Tibial nerve (tissue), 4 donors: Measurements from ENCODE around the gene RTBDN. TPM values are rescaled to one million over a fixed set of nuclear protein-coding genes. Genes with fewer than 3 reads are reported as not detected.
"Not testable (repeated sequence)": the region's sequence is repeated elsewhere in the genome, so short reads cannot be mapped to it uniquely, and the experiment has no call there.

Source experiments
- DNase-seq, 2 donors: peaks; one replicate each; pipeline ENCODE4 v3.0.0-alpha.2; 2019; ENCODE audit warnings: low spot score in 2 of 2
- H3K27ac ChIP-seq, 4 donors: fragments of 200-600 bp; sonication (generic) in 3 of 4; one replicate each; pipeline ENCODE4 v1.5.1; 2017 to 2019; ENCODE audit warnings: mild to moderate bottlenecking in 1 of 4
- H3K27me3 ChIP-seq, 2 donors: fragments of 200-600 bp; sonication (generic) in 1 of 2; one replicate each; pipeline versions ENCODE4 v1.5.1 to v1.6.0; 2017 to 2019
- H3K36me3 ChIP-seq, 3 donors: fragments of 200-600 bp; sonication (generic); one replicate each; pipeline ENCODE4 v1.5.1; 2018 to 2019
- H3K4me1 ChIP-seq, 4 donors: fragments of 200-600 bp; sonication (generic) in 3 of 4; one replicate each; pipeline ENCODE4 v1.5.1; 2017 to 2019
- H3K4me3 ChIP-seq, 4 donors: fragments of 200-600 bp; sonication (generic) in 3 of 4; one replicate each; pipeline ENCODE4 v1.5.1; 2017 to 2019; ENCODE audit warnings: mild to moderate bottlenecking in 1 of 4, moderate library complexity in 1 of 4
- H3K9me3 ChIP-seq, 4 donors: fragments of 200-600 bp; sonication (generic) in 3 of 4; one replicate each; pipeline ENCODE4 v1.5.1; 2017 to 2019
- EP300 ChIP-seq, 2 donors: sonication (generic); formaldehyde crosslinking; IDR thresholded peaks; one replicate each; pipeline ENCODE4 v1.6.1; 2017; ENCODE audit warnings: antibody characterized with exemption in 2 of 2, mild to moderate bottlenecking in 1 of 2
- POLR2A ChIP-seq, 2 donors: fragments of 450-650 bp; IDR thresholded peaks; one replicate each; pipeline ENCODE4 v1.6.1; 2017; ENCODE audit warnings: antibody characterized with exemption in 2 of 2, mild to moderate bottlenecking in 2 of 2, moderate library complexity in 2 of 2
- WGBS, 2 donors: methylation state at CpG; one replicate each; pipeline ENCODE4 v1.1.5; 2018; 5-methylcytosine and 5-hydroxymethylcytosine counted together
- total RNA-seq, 4 donors: library from RNA; depleted of rRNA; stranded (reverse); fragments of >200 nt; gene quantifications; one replicate each; pipeline ENCODE4 v1.1.0, GENCODE V29; 2016
- TF ChIP-seq, protein P1 (sequence below), 5 experiments: fragments of 200-600 bp in 3 of 5; fragments of 450-650 bp in 2 of 5; sonication (generic) in 3 of 5; IDR thresholded peaks; one replicate each; pipeline ENCODE4 v1.5.1; 2016 to 2019; ENCODE audit warnings: antibody characterized with exemption in 5 of 5, mild to moderate bottlenecking in 3 of 5, moderate library complexity in 2 of 5

RTBDN gene
- total RNA-seq, 4 donors from 2014 or later = not detected

DNA sequence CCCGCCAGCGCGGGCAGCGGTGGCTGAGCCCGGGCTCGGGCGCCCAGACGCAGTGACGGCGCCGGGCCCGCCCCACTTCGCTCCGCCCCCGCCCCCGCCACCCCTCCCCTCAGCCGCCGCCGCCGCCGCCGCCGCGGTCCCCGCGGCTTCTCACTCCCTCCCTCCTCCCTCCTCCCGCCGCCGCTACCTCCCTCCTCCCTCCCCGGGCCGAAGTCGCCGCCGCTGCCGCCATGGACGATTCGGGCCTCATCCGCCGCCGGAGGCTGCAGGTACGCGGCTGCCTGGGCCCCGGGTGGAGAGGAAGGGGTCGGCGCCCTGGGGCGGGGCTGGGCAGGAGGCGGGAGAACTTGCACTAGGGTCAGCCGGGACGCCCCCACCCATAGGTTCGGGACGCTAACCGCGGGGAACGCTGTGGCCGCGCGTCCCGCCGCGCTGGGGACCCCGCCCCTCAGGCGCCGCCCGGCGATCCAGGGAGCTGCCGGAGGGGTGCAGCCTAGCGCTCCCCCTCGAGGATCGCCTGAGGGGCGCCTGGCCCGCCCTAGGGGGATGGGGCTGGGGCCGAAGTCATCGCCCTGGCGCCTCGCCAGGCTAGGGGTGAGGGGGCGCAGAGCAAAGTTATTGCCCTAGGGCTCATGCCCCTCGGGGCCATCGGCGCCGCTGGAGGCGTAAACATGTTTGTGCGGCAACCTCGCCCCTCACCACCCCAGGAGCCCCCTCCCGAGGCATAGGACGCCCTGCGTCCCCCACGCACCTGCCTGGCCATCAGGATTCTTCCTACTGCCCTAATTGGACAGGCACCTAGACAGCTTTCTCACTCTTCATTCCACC lies 427 bp downstream of the RTBDN start:
- no peak for DNase-seq

DNA sequence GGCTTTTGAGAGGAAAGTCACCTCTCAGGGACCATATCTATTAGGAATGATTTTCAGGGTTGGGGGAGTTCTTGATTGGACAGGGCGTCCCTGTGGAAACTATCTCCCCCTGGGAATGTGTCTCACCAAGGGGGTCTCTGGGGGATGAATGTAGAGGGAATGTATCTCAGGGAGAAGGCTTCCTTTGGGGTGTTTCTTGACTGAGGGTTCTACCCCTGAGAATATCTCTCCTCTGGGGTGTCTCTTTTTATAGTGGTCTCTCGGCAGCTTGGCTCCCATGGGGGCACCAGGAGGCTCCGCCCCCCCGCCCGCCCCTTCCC lies 1.0 kb downstream of the RTBDN start:
- no peak for DNase-seq
- Histone ChIP-seq H3K27me3 (peaks cover 0 to 97% of the 10 kb centered on the region in 2 donors), H3K4me3 (peak overlapping the region in 3 of 4 donors; percentile 4 to 47 (median 32))

More for the DNA sequence above, 427 bp downstream of the RTBDN start:
- Histone ChIP-seq H3K9me3 (no peaks in the 10 kb centered on the region), H3K27me3 (peaks cover 0 to 97% of the 10 kb centered on the region in 2 donors), H3K4me1 (peaks cover 0 to 40% (median 15%) of the 10 kb centered on the region in 4 donors), H3K4me3 (peak overlapping the region in 3 of 4 donors; percentile 4 to 47 (median 32)), H3K27ac (no peak overlapping the region), H3K36me3 (no peaks in the 10 kb centered on the region)
- TF ChIP-seq, protein P1, sequence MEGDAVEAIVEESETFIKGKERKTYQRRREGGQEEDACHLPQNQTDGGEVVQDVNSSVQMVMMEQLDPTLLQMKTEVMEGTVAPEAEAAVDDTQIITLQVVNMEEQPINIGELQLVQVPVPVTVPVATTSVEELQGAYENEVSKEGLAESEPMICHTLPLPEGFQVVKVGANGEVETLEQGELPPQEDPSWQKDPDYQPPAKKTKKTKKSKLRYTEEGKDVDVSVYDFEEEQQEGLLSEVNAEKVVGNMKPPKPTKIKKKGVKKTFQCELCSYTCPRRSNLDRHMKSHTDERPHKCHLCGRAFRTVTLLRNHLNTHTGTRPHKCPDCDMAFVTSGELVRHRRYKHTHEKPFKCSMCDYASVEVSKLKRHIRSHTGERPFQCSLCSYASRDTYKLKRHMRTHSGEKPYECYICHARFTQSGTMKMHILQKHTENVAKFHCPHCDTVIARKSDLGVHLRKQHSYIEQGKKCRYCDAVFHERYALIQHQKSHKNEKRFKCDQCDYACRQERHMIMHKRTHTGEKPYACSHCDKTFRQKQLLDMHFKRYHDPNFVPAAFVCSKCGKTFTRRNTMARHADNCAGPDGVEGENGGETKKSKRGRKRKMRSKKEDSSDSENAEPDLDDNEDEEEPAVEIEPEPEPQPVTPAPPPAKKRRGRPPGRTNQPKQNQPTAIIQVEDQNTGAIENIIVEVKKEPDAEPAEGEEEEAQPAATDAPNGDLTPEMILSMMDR (IDR thresholded peaks at IDR 0.05) = no peak
- 1% methylated on average over 13 to 34 of the region's 87 CpGs for WGBS, 2 donors

DNA sequence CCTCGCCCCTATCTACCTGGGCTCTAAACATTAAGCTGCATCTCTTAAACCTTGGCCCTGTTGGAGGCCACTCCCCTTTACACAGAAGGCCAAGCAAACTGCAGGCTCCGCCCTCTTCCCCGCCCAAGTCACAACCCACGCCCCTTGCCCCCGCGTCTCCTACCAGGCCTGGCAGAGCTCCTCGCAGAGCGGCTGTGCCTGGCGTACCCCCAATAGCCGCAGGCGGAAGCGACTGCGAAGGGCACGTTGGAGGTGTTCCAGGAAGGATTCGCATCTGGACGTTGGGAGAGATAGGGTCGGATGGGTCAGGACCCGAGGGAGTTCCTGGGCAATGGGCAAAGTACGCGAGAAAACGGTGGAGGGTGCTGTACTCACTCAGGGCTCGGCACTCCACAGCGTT lies 5.9 kb downstream of the RTBDN start:
- TF ChIP-seq, protein P1 (IDR thresholded peaks at IDR 0.05) = no peak
- peaks cover 0 to 99% of the 10 kb centered on the region in 2 donors for H3K27me3 ChIP-seq

More for the DNA sequence above, 1.0 kb downstream of the RTBDN start:
- TF ChIP-seq, protein P1 (IDR thresholded peaks at IDR 0.05) = no peak
- no peaks in the 10 kb centered on the region for H3K9me3 ChIP-seq
- peaks cover 0 to 38% (median 10%) of the 10 kb centered on the region in 4 donors for H3K4me1 ChIP-seq
- H3K36me3 ChIP-seq = no peaks in the 10 kb centered on the region
- no peak overlapping the region for H3K27ac ChIP-seq
- WGBS, 2 donors = 0 to 2% methylated on average over 3 to 5 of the region's 5 CpGs

DNA sequence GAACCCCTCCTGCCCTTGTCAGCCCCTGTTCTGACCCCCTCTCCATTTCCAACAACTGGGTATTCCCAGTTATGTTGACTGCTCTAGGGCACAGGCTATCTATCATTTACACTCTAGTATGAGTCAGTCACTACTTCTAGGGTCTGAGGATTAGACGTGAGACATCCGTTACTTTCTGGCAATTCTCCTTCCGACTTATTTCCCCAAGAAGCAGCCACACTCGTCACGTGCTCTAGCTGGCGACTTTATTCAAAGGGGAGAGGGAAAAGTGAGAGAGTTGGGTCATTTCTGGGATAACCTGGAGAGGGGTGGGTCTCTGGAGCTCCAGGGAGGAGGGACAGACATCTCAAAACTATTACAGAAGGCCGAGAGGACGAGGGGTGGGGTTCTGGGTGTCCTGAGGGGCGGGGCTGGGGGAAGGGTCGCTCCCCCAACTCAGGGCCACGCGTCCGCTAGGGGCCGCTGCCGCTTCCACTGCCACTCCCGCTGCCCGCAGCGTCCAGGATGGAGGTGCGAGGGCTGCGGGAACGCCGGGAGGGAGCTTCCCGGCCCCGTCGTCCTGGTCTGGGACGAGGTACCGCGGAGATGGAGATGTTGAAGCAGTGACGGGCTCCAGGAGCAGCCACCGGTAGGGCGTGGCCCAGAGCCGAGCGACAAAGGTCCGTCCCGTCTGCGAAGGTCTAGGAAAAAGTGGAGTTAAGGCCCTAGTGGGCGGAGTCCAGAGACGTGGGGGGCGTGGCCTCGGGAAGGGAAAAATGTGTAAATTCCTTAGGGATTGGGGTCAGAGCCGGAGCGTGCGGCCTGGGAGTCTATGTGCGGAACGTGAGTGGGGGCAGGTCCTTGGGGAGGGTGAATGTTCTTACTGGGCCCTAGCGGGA lies 8.9 kb downstream of the RTBDN start:
- H3K27me3 ChIP-seq = peaks cover 0 to 69% of the 10 kb centered on the region in 2 donors
- no peak for TF ChIP-seq POLR2A (IDR thresholded peaks at IDR 0.05)
- TF ChIP-seq, protein P1 (IDR thresholded peaks at IDR 0.05) = peak in 1 of 5 experiments; percentile 22

More for the DNA sequence above, 5.9 kb downstream of the RTBDN start:
- Histone ChIP-seq H3K36me3 (no peaks in the 10 kb centered on the region), H3K4me3 (no peak overlapping the region), H3K27ac (no peak overlapping the region), H3K4me1 (peaks cover 0 to 29% (median 3%) of the 10 kb centered on the region in 4 donors), H3K9me3 (no peaks in the 10 kb centered on the region)
- no peak for DNase-seq
- 6 to 9% methylated on average over 23 of the region's 23 CpGs for WGBS, 2 donors

GRCh38 chr19:12821761-12822160 lies 12.6 kb downstream of the RTBDN start:
- no peaks in the 10 kb centered on the region for H3K36me3 ChIP-seq
- H3K9me3 ChIP-seq = no peaks in the 10 kb centered on the region
- H3K4me1 ChIP-seq = peaks cover 0 to 8% (median 0%) of the 10 kb centered on the region in 4 donors
- H3K27ac ChIP-seq = no peak overlapping the region
- WGBS, 2 donors = 86 to 87% methylated on average over 2 of the region's 2 CpGs
- no peak for DNase-seq
- H3K27me3 ChIP-seq = peaks cover 0 to 32% of the 10 kb centered on the region in 2 donors
- TF ChIP-seq EP300 (IDR thresholded peaks at IDR 0.05) (no peak), POLR2A (IDR thresholded peaks at IDR 0.05) (no peak)
- TF ChIP-seq, protein P1 (IDR thresholded peaks at IDR 0.05) = no peak
- H3K4me3 ChIP-seq = no peak overlapping the region

More for the DNA sequence above, 8.9 kb downstream of the RTBDN start:
- 6% methylated on average over 41 to 44 of the region's 46 CpGs for WGBS, 2 donors
- H3K36me3 ChIP-seq = no peaks in the 10 kb centered on the region
- H3K9me3 ChIP-seq = no peaks in the 10 kb centered on the region
- no peak overlapping the region for H3K27ac ChIP-seq
- H3K4me3 ChIP-seq = no peak overlapping the region
- peaks cover 0 to 16% (median 0%) of the 10 kb centered on the region in 4 donors for H3K4me1 ChIP-seq
- no peak for DNase-seq

DNA sequence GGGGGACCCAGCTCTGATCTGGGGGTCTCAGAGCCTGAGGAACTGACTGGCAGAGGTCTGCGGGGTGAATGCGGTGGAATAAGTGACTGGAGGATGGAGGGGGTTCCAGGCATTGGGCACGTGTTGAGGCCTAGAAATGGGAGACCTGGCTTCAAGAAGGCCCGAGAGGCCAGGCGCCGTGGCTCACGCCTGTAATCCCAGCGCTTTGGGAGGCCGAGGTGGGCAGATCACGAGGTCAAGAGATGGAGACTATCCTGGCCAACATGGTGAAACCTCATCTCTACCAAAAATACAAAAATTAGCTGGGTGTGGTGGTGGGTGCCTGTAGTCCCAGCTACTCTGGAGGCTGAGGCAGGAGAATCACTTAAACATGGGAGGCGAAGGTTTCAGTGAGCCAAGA lies 16.6 kb downstream of the RTBDN start:
- not testable (repeated sequence) for DNase-seq, H3K4me1 ChIP-seq, H3K27me3 ChIP-seq, H3K4me3 ChIP-seq, H3K27ac ChIP-seq, H3K9me3 ChIP-seq
- WGBS, 2 donors = 89 to 93% methylated on average over 11 of the region's 11 CpGs
- peaks cover 0 to 24% (median 0%) of the 10 kb centered on the region in 3 donors for H3K36me3 ChIP-seq

DNA sequence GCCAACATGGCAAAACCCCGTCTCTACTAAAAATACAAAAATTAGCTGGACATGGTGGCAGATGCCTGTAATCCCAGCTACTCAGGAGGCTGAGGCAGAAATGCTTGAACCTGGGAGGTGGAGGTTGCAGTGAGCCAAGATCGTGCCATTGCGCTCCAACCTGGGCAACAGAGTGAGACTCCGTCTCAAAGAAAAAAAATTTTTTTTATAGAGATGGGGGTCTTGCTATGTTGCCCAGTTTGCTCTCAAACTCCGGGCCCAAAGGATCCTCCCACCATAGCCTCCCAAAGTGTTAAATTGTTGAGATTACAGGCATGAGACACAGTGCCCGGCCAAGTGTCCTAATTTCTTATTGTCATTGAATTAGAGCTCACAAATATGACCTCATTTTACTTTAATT lies 17.2 kb downstream of the RTBDN start:
- not testable (repeated sequence) for H3K9me3 ChIP-seq, DNase-seq
- 92 to 93% methylated on average over 6 of the region's 6 CpGs for WGBS, 2 donors

More for the DNA sequence above, 17.2 kb downstream of the RTBDN start:
- H3K4me3 ChIP-seq, H3K27me3 ChIP-seq, H3K4me1 ChIP-seq, H3K27ac ChIP-seq: not testable (repeated sequence)
- peaks cover 0 to 30% (median 0%) of the 10 kb centered on the region in 3 donors for H3K36me3 ChIP-seq
